Measurements from ENCODE around the gene RETREG1. TPM values are rescaled to one million over a fixed set of nuclear protein-coding genes. Genes with fewer than 3 reads are reported as not detected.

The RETREG1 gene
- polyA plus RNA-seq, 1 of the 3 experiments (the other 2 are of a cell fraction): 0.43 TPM

- CTCF ChIA-PET: interaction anchor here (1.3 to 5.1 kb wide), 4 partner anchors 9 to 719 kb away, joined by 3 to 24 read pairs (median 8); no protein-coding TSS in a partner anchor
- no peak overlapping the region for H3K9ac ChIP-seq
- no peaks in the 10 kb centered on the region for H4K20me1 ChIP-seq (ENCODE audit: insufficient read depth)
- no peaks in the 10 kb centered on the region for H3K27me3 ChIP-seq (ENCODE audit: insufficient read depth)
- H3K9me2 ChIP-seq: no peaks in the 10 kb centered on the region
- TF ChIP-seq SIN3A (IDR thresholded peaks at IDR 0.05; ENCODE audit: borderline replicate concordance, low read depth, low read length): no peak
- TF ChIP-seq NRF1 (IDR thresholded peaks at IDR 0.05; ENCODE audit: low read depth, low read length): no peak
- no peak for TF ChIP-seq EZH2phosphoT487 (IDR thresholded peaks at IDR 0.05; ENCODE audit: borderline replicate concordance, low read depth)
- no peak for TF ChIP-seq MEF2A (IDR thresholded peaks at IDR 0.05; ENCODE audit: borderline replicate concordance, low read depth)
- no peak for TF ChIP-seq IRF3 (IDR thresholded peaks at IDR 0.05; ENCODE audit: low read depth, low read length)
- TF ChIP-seq FOXJ3 (CRISPR knock-in tag; IDR thresholded peaks at IDR 0.05): no peak
- no peak for TF ChIP-seq EP300 (IDR thresholded peaks at IDR 0.05; ENCODE audit: borderline replicate concordance in 1 of 2, low read depth in 1 of 2, low read length in 1 of 2)
- no peak for TF ChIP-seq NFIC (IDR thresholded peaks at IDR 0.05; ENCODE audit: borderline replicate concordance)
- no peak for TF ChIP-seq POLR2AphosphoS5 (IDR thresholded peaks at IDR 0.05; ENCODE audit: low read depth, low read length)
- no peak for TF ChIP-seq GATA2 (CRISPR knock-in tag; IDR thresholded peaks at IDR 0.05)
- no peak for TF ChIP-seq JUND (IDR thresholded peaks at IDR 0.05)
- TF ChIP-seq TAF1 (IDR thresholded peaks at IDR 0.05; ENCODE audit: borderline replicate concordance, low read depth, low read length): no peak
- TF ChIP-seq ZBTB33 (IDR thresholded peaks at IDR 0.05; ENCODE audit: borderline replicate concordance, low read depth): no peak
- no peak for TF ChIP-seq USF2 (IDR thresholded peaks at IDR 0.05; ENCODE audit: borderline replicate concordance, low read depth, low read length)
- no peak for TF ChIP-seq YY1 (IDR thresholded peaks at IDR 0.05; ENCODE audit: low read depth)
- TF ChIP-seq MAX (IDR thresholded peaks at IDR 0.05; ENCODE audit: low read depth): no peak
- no peak for TF ChIP-seq RXRA (IDR thresholded peaks at IDR 0.05; ENCODE audit: borderline replicate concordance, low read depth)
- no peak for TF ChIP-seq FOXM1 (IDR thresholded peaks at IDR 0.05; ENCODE audit: low read depth)
- no peaks in the 10 kb centered on the region for H3F3A ChIP-seq (replicated peaks; ENCODE audit: insufficient read depth)
- H3K4me2 ChIP-seq: no peak overlapping the region
- no peak overlapping the region for H3K27ac ChIP-seq (ENCODE audit: low read depth in 2 of 2, low read length in 1 of 2)
- DNase-seq: no peak
- POLR2A ChIA-PET: no interaction called here
- H2AFZ ChIP-seq (ENCODE audit: low read depth): no peak overlapping the region
- H3K9me3 ChIP-seq: no peaks in the 10 kb centered on the region
- no peaks in the 10 kb centered on the region for H3K36me3 ChIP-seq (replicated peaks in 1 of 2; ENCODE audit: control insufficient read depth in 1 of 2, insufficient read depth in 2 of 2, low read length in 1 of 2)
- 97% methylated on average over 1 of the region's 1 CpG for WGBS (ENCODE audit: low lambda C conversion rate)
- no peaks in the 10 kb centered on the region for H3K79me2 ChIP-seq (ENCODE audit: insufficient read depth)
- no peak overlapping the region for H3K4me3 ChIP-seq (ENCODE audit: low read depth in 2 of 2, low read length in 1 of 2)
- no peaks in the 10 kb centered on the region; a peak in 1 of 4 replicates for H3K4me1 ChIP-seq (ENCODE audit: control insufficient read depth in 1 of 2, insufficient read depth in 2 of 2, low read depth in 1 of 2, low read length in 1 of 2)
Observed at GRCh38 chr5:16484081-16484480, 132.7 kb downstream of the RETREG1 start.

All from SK-N-SH (cell line).